GM23338 (cell line): ENCODE data around the gene SAT1. TPM values are rescaled to one million over a fixed set of nuclear protein-coding genes. Genes with fewer than 3 reads are reported as not detected.

Experiments used
- ATAC-seq: fragments of 200-7000 bp; cut with Tn5 transposase; 3 replicates; pipeline ENCODE4 v1.9.1; 2020
- DNase-seq: peaks from one replicate; pipeline ENCODE4 v3.0.0-alpha.2; 2015; ENCODE audit warnings: low spot score
- H2AFZ ChIP-seq: fragments of 200-600 bp; sonication (generic); 2 replicates; pipeline ENCODE4 v1.8.0; 2016; ENCODE audit warnings: antibody characterized with exemption, mild to moderate bottlenecking, moderate library complexity
- H3F3A ChIP-seq: fragments of 200-600 bp; sonication (generic); replicated peaks from 2 replicates; pipeline ENCODE4 v1.8.0; 2017; ENCODE audit warnings: antibody characterized with exemption, mixed run types, low read depth
- H3K27ac ChIP-seq: fragments of 200-600 bp; sonication (generic); 2 replicates; pipeline ENCODE4 v1.6.1; 2016; ENCODE audit warnings: low read depth
- H3K27me3 ChIP-seq: fragments of 200-600 bp; sonication (generic); 2 replicates; pipeline ENCODE4 v1.8.0; 2016; ENCODE audit warnings: mild to moderate bottlenecking, mixed run types, moderate library complexity; ENCODE audit not compliant: insufficient read depth
- H3K36me3 ChIP-seq: fragments of 200-600 bp; sonication (generic); 2 replicates; pipeline ENCODE4 v1.8.0; 2016; ENCODE audit warnings: mild to moderate bottlenecking; ENCODE audit not compliant: insufficient read depth
- H3K4me1 ChIP-seq: fragments of 200-600 bp; sonication (generic); 2 replicates; pipeline ENCODE4 v1.8.0; 2016; ENCODE audit warnings: mild to moderate bottlenecking, moderate library complexity; ENCODE audit not compliant: insufficient read depth
- H3K4me2 ChIP-seq: fragments of 200-600 bp; sonication (generic); 2 replicates; pipeline ENCODE4 v1.7.1; 2017; ENCODE audit warnings: mixed run types
- H3K4me3 ChIP-seq: fragments of 200-600 bp; sonication (generic); 2 replicates; pipeline ENCODE4 v1.6.1; 2016; ENCODE audit warnings: mixed run types
- H3K79me2 ChIP-seq: fragments of 200-600 bp; sonication (generic); replicated peaks from 2 replicates; pipeline ENCODE4 v1.8.0; 2017; ENCODE audit warnings: mild to moderate bottlenecking; ENCODE audit not compliant: insufficient read depth
- H3K9me2 ChIP-seq: fragments of 200-600 bp; sonication (generic); 2 replicates; pipeline ENCODE4 v1.8.0; 2017; ENCODE audit not compliant: insufficient read depth
- H4K20me1 ChIP-seq: fragments of 200-600 bp; sonication (generic); replicated peaks from 2 replicates; pipeline ENCODE4 v1.8.0; 2017; ENCODE audit warnings: mild to moderate bottlenecking; ENCODE audit not compliant: insufficient read depth
- H3K27ac Mint-ChIP-seq: 2 replicates; pipeline ENCODE4 v1.8.0; 2020; ENCODE audit warnings: inconsistent platforms, mild to moderate bottlenecking, moderate library complexity, mixed read lengths
- H3K27me3 Mint-ChIP-seq: 3 replicates; pipeline ENCODE4 v1.8.0; 2022; ENCODE audit warnings: low read depth, mild to moderate bottlenecking, moderate library complexity, mixed read lengths, inconsistent platforms; ENCODE audit not compliant: insufficient read depth, poor library complexity
- H3K36me3 Mint-ChIP-seq: 3 replicates; pipeline ENCODE4 v1.8.0; 2021; ENCODE audit warnings: low read depth, mild to moderate bottlenecking, inconsistent platforms, moderate library complexity, mixed read lengths
- H3K4me1 Mint-ChIP-seq: 3 replicates; pipeline ENCODE4 v1.8.0; 2020; ENCODE audit warnings: mild to moderate bottlenecking, inconsistent platforms, mixed read lengths
- H3K4me3 Mint-ChIP-seq: 3 replicates; pipeline ENCODE4 v1.8.0; 2021; ENCODE audit warnings: moderate library complexity, mild to moderate bottlenecking, inconsistent platforms, mixed read lengths
- H3K9me3 Mint-ChIP-seq: 3 replicates; pipeline ENCODE4 v1.8.0; 2020; ENCODE audit warnings: moderate library complexity, mild to moderate bottlenecking, inconsistent platforms, mixed read lengths
- CREB1 ChIP-seq: fragments of 250-450 bp; sonication (Bioruptor Pico); IDR thresholded peaks from 2 replicates; pipeline ENCODE4 v1.5.0; 2020; ENCODE audit warnings: low read depth, mild to moderate bottlenecking, moderate library complexity
- polyA plus RNA-seq: library from polyadenylated mRNA; unstranded; fragments of >200 nt; fragmentation: Nextera tagmentation; extraction: Ambion mirVana; gene quantifications from 2 replicates; pipeline ENCODE4 v1.2.1, GENCODE V29; 2016
- total RNA-seq: library from RNA; depleted of rRNA; stranded (reverse); fragments of >200 nt; shearing (Covaris generic); gene quantifications from 2 replicates; pipeline ENCODE4 v1.2.3, GENCODE V29; 2014
- TF ChIP-seq, protein P1 (sequence below): IDR thresholded peaks from one replicate; pipeline ENCODE4 v1.6.1; 2018; ENCODE audit warnings: antibody characterized with exemption; ENCODE audit not compliant: unreplicated experiment
- TF ChIP-seq, protein P2 (sequence below): fragments of 250-450 bp; sonication (Bioruptor Pico); IDR thresholded peaks from 2 replicates; pipeline ENCODE4 v1.5.0; 2020; ENCODE audit warnings: mild to moderate bottlenecking, moderate library complexity
- TF ChIP-seq, protein P3 (sequence below), 2 experiments: fragments of 200-600 bp in 1 of 2; sonication (generic) in 1 of 2; conservative IDR thresholded peaks; 2 replicates each; pipeline versions ENCODE4 v1.5.1 to v1.6.1; 2016 to 2017; ENCODE audit warnings: antibody characterized with exemption in 2 of 2, low read depth in 2 of 2, mild to moderate bottlenecking in 2 of 2, moderate library complexity in 1 of 2

SAT1 gene
- total and polyA plus RNA-seq, 2 experiments from 2014 or later: 44.1 to 101 TPM

DNA sequence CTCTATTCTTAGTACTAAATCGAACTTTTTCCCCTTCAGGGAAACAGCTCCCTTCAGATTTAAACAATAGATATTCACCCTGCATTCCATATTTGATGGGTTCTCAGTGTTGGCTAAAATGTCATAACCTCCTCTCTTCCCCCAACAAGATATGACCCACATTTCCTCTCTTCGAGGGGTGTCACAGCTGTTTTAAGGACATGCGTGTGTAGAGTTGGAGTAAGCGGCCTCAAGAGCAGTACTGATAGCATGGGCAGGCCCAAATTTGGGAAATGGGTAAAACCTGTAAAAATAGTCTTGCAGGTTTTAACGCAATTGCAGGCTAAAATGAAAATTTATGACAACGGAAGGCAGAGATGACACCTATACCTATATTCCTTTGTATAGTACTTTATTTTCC is 28.7 kb downstream of the SAT1 start (continued):
- TF ChIP-seq, protein P1, sequence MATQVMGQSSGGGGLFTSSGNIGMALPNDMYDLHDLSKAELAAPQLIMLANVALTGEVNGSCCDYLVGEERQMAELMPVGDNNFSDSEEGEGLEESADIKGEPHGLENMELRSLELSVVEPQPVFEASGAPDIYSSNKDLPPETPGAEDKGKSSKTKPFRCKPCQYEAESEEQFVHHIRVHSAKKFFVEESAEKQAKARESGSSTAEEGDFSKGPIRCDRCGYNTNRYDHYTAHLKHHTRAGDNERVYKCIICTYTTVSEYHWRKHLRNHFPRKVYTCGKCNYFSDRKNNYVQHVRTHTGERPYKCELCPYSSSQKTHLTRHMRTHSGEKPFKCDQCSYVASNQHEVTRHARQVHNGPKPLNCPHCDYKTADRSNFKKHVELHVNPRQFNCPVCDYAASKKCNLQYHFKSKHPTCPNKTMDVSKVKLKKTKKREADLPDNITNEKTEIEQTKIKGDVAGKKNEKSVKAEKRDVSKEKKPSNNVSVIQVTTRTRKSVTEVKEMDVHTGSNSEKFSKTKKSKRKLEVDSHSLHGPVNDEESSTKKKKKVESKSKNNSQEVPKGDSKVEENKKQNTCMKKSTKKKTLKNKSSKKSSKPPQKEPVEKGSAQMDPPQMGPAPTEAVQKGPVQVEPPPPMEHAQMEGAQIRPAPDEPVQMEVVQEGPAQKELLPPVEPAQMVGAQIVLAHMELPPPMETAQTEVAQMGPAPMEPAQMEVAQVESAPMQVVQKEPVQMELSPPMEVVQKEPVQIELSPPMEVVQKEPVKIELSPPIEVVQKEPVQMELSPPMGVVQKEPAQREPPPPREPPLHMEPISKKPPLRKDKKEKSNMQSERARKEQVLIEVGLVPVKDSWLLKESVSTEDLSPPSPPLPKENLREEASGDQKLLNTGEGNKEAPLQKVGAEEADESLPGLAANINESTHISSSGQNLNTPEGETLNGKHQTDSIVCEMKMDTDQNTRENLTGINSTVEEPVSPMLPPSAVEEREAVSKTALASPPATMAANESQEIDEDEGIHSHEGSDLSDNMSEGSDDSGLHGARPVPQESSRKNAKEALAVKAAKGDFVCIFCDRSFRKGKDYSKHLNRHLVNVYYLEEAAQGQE: no peak
- TF ChIP-seq, protein P2, sequence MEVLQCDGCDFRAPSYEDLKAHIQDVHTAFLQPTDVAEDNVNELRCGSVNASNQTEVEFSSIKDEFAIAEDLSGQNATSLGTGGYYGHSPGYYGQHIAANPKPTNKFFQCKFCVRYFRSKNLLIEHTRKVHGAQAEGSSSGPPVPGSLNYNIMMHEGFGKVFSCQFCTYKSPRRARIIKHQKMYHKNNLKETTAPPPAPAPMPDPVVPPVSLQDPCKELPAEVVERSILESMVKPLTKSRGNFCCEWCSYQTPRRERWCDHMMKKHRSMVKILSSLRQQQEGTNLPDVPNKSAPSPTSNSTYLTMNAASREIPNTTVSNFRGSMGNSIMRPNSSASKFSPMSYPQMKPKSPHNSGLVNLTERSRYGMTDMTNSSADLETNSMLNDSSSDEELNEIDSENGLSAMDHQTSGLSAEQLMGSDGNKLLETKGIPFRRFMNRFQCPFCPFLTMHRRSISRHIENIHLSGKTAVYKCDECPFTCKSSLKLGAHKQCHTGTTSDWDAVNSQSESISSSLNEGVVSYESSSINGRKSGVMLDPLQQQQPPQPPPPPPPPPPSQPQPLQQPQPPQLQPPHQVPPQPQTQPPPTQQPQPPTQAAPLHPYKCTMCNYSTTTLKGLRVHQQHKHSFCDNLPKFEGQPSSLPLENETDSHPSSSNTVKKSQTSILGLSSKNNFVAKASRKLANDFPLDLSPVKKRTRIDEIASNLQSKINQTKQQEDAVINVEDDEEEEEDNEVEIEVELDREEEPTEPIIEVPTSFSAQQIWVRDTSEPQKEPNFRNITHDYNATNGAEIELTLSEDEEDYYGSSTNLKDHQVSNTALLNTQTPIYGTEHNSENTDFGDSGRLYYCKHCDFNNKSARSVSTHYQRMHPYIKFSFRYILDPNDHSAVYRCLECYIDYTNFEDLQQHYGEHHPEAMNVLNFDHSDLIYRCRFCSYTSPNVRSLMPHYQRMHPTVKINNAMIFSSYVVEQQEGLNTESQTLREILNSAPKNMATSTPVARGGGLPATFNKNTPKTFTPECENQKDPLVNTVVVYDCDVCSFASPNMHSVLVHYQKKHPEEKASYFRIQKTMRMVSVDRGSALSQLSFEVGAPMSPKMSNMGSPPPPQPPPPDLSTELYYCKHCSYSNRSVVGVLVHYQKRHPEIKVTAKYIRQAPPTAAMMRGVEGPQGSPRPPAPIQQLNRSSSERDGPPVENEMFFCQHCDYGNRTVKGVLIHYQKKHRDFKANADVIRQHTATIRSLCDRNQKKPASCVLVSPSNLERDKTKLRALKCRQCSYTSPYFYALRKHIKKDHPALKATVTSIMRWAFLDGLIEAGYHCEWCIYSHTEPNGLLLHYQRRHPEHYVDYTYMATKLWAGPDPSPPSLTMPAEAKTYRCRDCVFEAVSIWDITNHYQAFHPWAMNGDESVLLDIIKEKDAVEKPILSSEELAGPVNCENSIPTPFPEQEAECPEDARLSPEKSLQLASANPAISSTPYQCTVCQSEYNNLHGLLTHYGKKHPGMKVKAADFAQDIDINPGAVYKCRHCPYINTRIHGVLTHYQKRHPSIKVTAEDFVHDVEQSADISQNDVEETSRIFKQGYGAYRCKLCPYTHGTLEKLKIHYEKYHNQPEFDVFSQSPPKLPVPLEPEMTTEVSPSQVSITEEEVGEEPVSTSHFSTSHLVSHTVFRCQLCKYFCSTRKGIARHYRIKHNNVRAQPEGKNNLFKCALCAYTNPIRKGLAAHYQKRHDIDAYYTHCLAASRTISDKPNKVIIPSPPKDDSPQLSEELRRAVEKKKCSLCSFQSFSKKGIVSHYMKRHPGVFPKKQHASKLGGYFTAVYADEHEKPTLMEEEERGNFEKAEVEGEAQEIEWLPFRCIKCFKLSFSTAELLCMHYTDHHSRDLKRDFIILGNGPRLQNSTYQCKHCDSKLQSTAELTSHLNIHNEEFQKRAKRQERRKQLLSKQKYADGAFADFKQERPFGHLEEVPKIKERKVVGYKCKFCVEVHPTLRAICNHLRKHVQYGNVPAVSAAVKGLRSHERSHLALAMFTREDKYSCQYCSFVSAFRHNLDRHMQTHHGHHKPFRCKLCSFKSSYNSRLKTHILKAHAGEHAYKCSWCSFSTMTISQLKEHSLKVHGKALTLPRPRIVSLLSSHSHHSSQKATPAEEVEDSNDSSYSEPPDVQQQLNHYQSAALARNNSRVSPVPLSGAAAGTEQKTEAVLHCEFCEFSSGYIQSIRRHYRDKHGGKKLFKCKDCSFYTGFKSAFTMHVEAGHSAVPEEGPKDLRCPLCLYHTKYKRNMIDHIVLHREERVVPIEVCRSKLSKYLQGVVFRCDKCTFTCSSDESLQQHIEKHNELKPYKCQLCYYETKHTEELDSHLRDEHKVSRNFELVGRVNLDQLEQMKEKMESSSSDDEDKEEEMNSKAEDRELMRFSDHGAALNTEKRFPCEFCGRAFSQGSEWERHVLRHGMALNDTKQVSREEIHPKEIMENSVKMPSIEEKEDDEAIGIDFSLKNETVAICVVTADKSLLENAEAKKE: no peak

DNA sequence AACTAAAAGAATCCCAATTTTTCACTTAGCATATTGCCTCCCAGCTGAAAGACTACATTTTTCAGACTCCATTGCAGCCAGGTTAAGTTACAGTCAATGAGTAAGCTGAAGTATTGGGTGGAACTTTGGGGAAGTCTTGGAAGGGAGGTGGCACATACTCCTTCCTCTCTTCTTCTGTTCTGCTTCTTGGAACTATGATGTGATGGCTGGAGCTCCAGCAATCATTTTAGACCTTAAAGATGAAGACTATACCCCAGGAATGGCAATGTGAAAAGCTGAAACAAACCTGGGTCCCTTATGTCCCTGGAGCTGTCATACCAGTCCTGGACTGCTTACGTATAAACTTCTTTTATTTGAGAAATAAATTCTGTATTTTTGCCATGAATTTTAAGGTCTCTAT is 30.8 kb downstream of the SAT1 start:
- H3F3A ChIP-seq: no peaks in the 10 kb centered on the region
- H3K36me3 ChIP-seq: no peaks in the 10 kb centered on the region
- DNase-seq (no peak), ATAC-seq (no peak)
- H3K27ac Mint-ChIP-seq: no peak overlapping the region
- TF ChIP-seq, protein P3, sequence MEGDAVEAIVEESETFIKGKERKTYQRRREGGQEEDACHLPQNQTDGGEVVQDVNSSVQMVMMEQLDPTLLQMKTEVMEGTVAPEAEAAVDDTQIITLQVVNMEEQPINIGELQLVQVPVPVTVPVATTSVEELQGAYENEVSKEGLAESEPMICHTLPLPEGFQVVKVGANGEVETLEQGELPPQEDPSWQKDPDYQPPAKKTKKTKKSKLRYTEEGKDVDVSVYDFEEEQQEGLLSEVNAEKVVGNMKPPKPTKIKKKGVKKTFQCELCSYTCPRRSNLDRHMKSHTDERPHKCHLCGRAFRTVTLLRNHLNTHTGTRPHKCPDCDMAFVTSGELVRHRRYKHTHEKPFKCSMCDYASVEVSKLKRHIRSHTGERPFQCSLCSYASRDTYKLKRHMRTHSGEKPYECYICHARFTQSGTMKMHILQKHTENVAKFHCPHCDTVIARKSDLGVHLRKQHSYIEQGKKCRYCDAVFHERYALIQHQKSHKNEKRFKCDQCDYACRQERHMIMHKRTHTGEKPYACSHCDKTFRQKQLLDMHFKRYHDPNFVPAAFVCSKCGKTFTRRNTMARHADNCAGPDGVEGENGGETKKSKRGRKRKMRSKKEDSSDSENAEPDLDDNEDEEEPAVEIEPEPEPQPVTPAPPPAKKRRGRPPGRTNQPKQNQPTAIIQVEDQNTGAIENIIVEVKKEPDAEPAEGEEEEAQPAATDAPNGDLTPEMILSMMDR (conservative IDR thresholded peaks at IDR 0.05; ENCODE audit: low read depth in 2 of 2): no peak
- TF ChIP-seq, protein P1: no peak
- TF ChIP-seq CREB1 (CRISPR knock-in tag): no peak
- H3K4me2 ChIP-seq: no peak overlapping the region
- H3K27me3 ChIP-seq: no peaks in the 10 kb centered on the region
- H4K20me1 ChIP-seq: no peaks in the 10 kb centered on the region
- no peaks in the 10 kb centered on the region for H3K36me3 Mint-ChIP-seq
- H3K9me3 Mint-ChIP-seq: no peaks in the 10 kb centered on the region
- no peaks in the 10 kb centered on the region for H3K27me3 Mint-ChIP-seq
- peaks cover 3% of the 10 kb centered on the region; the same call in 2 of the 3 replicates for H3K4me1 Mint-ChIP-seq
- H3K4me1 ChIP-seq: no peaks in the 10 kb centered on the region
- no peak overlapping the region for H3K27ac ChIP-seq
- H3K79me2 ChIP-seq: no peaks in the 10 kb centered on the region
- H3K9me2 ChIP-seq: no peaks in the 10 kb centered on the region
- H3K4me3 ChIP-seq: no peak overlapping the region
- H2AFZ ChIP-seq: no peak overlapping the region
- no peak overlapping the region for H3K4me3 Mint-ChIP-seq
